NCI-H2196 (cell line): ENCODE measurements around the gene PDCL2.

Experiments
- DNase-seq: peaks from one replicate; lab custom pipeline; 2025; ENCODE audit not compliant: unreplicated experiment; lab: John Stamatoyannopoulos, UW

The PDCL2 gene

GRCh38 chr4:55540271-55540670 is 51.8 kb downstream of the PDCL2 start:
- no peak for DNase-seq

GRCh38 chr4:55539658-55540057 is 52.4 kb downstream of the PDCL2 start:
- DNase-seq: no peak

- DNase-seq: no peak
Measured at GRCh38 chr4:55538531-55538930, 53.5 kb downstream of the PDCL2 start.

GRCh38 chr4:55534306-55534705 is 57.7 kb downstream of the PDCL2 start:
- DNase-seq: no peak

- no peak for DNase-seq
Measured at GRCh38 chr4:55530691-55531090, 61.4 kb downstream of the PDCL2 start.

- DNase-seq: no peak
Measured at GRCh38 chr4:55530167-55530566, 61.9 kb downstream of the PDCL2 start.

GRCh38 chr4:55528491-55528890 is 63.6 kb downstream of the PDCL2 start:
- DNase-seq: no peak

GRCh38 chr4:55524844-55525571 is 67.0 kb downstream of the PDCL2 start:
- DNase-seq: no peak

- DNase-seq: no peak
Measured at GRCh38 chr4:55518442-55518841, 73.6 kb downstream of the PDCL2 start.

- no peak for DNase-seq
Measured at GRCh38 chr4:55517526-55518229, 74.4 kb downstream of the PDCL2 start.

GRCh38 chr4:55512922-55513571 is 79.0 kb downstream of the PDCL2 start:
- no peak for DNase-seq

- no peak for DNase-seq
Measured at GRCh38 chr4:55512077-55512476, 80.0 kb downstream of the PDCL2 start.

GRCh38 chr4:55510685-55511084 is 81.4 kb downstream of the PDCL2 start:
- no peak for DNase-seq

- no peak for DNase-seq
Measured at GRCh38 chr4:55509266-55509665, 82.8 kb downstream of the PDCL2 start.

- no peak for DNase-seq
Measured at GRCh38 chr4:55507612-55508011, 84.4 kb downstream of the PDCL2 start.
